ENCODE data around the gene ZNF20.

DNA sequence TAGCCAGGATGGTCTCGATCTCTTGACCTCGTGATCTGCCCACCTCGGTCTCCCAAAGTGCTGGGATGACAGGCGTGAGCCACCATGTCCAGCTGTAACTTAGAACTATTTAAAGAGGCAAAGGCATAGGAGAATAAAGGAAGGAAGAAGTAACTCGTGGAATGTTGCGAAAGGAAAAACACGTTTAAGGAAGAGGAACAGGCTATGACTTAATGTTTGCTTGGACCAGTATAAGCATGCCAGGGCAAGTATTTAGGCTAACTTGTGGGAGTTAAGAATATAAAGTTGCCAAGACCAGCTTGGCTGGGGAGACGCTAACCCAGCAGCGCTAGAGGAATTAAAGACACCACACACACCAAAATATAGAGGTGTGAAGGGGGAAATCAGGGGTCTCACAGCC, 42.1 kb downstream of the ZNF20 start:
- no peak for TF ChIP-seq CTCF (conservative IDR thresholded peaks at IDR 0.05; ENCODE audit: low read length)
- TF ChIP-seq EZH2phosphoT487 (IDR thresholded peaks at IDR 0.05; ENCODE audit: borderline replicate concordance) = no peak
